Posterior vena cava (tissue), 2 donors: ENCODE data around the gene ID3. TPM values are rescaled to one million over a fixed set of nuclear protein-coding genes. Genes with fewer than 3 reads are reported as not detected.
"Not testable (repeated sequence)": the region's sequence is repeated elsewhere in the genome, so short reads cannot be mapped to it uniquely, and the experiment has no call there.

Experiments
- DNase-seq: peaks from one replicate; pipeline ENCODE4 v3.0.0-alpha.2; 2020; ENCODE audit warnings: low spot score
- intact Hi-C, 2 donors: fragments of 100-400 bp; cut with DNase I; formaldehyde crosslinking; loops; one replicate each; pipeline versions ENCODE4 v1.14.1 to v1.14.2; 2022 to 2023
- total RNA-seq, 2 donors: library from RNA; stranded (reverse); fragmentation: NEBNext Ultra II Directional; extraction: Animal tissue kit (Norgen Biotek cat#: 25700); gene quantifications; one replicate each; pipeline ENCODE4 v1.2.1, GENCODE V29; 2021
- donor health status: DM: yes; HTN: yes; CAD: no.
- donor health status: DM: yes; HTN: yes; CAD: no.

Gene ID3
- total RNA-seq, 2 donors from 2014 or later, result 190 to 243 TPM

GRCh38 chr1:23556635-23557470, 2.4 kb downstream of the ID3 start:
- intact Hi-C loops, result no loop called here

DNA sequence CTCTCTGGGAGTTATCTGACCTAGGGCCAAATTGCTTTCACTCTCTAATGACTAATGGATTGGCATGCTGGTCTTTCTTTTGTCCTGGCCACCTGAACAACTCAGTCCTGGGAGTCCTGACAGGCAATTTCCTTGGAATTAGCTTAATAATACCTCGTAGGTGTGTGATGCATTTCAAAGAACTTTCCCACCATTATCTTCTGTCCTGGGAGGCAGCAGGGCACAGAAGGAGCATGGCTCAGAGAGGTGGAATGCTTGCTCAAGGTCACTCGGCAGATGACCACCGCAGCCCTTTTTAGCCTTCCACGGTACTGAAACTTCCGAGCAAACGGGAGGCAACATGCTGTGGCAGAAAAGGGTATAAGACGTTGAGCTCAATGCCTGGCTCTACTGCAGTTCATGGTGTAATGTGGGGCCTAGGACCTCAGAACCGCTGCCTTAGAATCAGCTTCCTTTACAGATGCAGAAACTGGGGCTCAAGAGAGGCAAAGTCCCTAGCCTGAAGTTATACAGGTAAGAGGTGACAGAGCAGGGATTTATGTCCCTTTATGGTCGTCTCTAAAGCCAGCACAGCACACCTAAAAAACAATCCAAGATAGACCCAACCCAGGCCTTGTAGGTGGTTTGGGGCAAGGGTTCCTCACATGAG, 3.2 kb downstream of the ID3 start:
- DNase-seq, result peak; percentile 44
- intact Hi-C loops, result no loop called here

More at GRCh38 chr1:23556635-23557470, 2.4 kb downstream of the ID3 start:
- no peak for DNase-seq

DNA sequence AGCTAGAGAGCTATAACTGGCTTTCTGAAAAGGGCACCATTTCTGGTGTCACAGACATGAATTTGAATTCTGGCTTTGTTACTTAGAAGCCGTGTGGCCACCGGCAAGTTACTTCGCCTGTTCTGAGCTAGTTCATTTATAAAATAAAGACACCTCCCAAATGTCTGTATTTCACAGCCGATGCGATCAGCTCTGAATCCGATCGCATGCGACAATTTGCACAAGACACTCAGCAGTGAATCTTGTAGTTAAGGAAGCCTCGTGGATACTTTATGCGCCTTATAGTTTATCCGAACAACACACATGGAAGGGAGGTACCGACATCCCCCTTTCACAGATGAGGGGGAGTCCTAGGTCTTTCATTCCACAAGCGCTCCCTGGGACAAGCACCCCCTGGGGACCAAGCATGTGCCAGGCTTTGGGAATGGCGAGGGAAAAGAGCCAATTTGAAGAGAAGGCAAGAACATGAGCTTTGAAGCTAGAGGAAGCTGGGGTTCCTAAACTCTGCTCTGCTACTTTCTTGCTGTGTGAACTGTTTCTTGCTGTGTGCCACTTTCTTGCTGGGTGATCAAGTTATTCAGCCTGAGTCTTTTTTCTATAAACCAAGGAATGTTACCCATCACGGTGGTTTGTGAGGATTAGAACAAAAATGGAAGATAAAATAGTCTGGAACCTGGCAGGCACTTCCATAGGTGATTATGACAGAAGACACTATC, 3.9 kb downstream of the ID3 start:
- intact Hi-C loops, result no loop called here
- DNase-seq, result peak; percentile 82

GRCh38 chr1:23554481-23555269, 4.6 kb downstream of the ID3 start:
- intact Hi-C loops, result no loop called here
- peak; percentile 94 for DNase-seq

DNA sequence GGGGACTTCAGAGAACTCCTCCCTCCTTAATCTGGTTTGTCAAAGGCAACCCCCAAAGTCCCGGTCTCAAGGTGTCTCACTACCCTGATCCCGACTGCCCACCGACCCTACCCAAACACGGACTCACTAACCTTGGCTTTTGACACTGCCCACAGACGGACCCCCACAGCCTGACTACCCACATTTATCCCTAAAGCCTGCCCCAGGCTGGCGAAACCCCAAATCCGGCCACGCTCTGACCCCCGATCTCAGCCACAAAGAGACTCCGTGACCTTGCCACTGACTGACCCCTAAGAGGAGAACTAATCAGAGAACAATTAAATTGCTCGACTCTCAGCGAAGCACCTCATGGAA, 5.2 kb downstream of the ID3 start:
- no peak for DNase-seq
- intact Hi-C loops, result no loop called here

GRCh38 chr1:23553231-23554126, 5.8 kb downstream of the ID3 start:
- intact Hi-C loops, result no loop called here
- no peak for DNase-seq

DNA sequence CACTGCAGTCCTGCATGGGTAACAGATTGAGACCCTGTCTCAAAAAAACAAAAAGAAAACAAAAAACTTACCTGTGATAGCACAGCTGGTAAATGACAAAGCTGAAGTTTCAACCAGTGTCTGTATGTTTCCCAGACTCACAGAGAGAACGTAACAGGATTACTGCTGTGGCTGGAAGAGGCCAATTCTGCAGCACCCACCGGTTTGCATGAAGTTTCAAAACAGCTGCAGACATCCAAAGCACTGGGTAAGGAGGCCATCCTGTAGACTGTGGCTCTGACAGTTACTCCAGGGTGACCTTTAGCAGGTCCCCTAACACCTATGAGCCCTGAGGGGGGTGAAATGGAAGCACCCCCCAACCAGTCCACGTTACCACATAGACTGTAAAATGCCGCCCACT, 7.5 kb downstream of the ID3 start:
- intact Hi-C loops, result no loop called here

GRCh38 chr1:23548704-23549143, 10.6 kb downstream of the ID3 start:
- peak; percentile 91 for DNase-seq
- intact Hi-C loops, result no loop called here

More for the DNA sequence above, 7.5 kb downstream of the ID3 start:
- DNase-seq, result no peak

GRCh38 chr1:23546897-23547584, 12.3 kb downstream of the ID3 start:
- intact Hi-C loops, result no loop called here
- DNase-seq, result no peak

DNA sequence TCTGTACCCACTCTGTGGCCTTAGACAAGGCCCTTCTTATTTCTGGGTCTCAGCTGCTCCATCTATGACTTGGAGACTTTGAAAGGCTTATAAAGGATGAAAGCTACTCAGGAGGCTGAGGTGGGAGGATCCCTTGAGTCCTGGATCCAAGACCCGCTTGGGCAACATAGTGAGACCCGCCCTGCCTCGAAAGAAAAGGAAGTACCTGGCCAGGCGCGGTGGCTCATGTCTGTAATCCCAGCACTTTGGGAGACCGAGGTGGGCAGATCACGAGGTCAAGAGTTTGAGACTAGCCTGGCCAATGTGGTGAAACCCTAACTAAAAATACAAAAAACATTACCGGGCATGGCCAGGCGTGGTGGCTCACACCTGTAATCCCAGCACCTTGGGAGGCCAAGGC, 13.4 kb downstream of the ID3 start:
- intact Hi-C loops, result loop anchor here in 1 of 2 donors (2.0 kb wide), 1 partner anchor 93 kb away; no protein-coding TSS in a partner anchor
- DNase-seq, result no peak

- intact Hi-C loops, result loop anchor here in 1 of 2 donors (2.0 kb wide), 1 partner anchor 94 kb away; no protein-coding TSS in a partner anchor
Measured at GRCh38 chr1:23544444-23545389, 14.6 kb downstream of the ID3 start.

DNA sequence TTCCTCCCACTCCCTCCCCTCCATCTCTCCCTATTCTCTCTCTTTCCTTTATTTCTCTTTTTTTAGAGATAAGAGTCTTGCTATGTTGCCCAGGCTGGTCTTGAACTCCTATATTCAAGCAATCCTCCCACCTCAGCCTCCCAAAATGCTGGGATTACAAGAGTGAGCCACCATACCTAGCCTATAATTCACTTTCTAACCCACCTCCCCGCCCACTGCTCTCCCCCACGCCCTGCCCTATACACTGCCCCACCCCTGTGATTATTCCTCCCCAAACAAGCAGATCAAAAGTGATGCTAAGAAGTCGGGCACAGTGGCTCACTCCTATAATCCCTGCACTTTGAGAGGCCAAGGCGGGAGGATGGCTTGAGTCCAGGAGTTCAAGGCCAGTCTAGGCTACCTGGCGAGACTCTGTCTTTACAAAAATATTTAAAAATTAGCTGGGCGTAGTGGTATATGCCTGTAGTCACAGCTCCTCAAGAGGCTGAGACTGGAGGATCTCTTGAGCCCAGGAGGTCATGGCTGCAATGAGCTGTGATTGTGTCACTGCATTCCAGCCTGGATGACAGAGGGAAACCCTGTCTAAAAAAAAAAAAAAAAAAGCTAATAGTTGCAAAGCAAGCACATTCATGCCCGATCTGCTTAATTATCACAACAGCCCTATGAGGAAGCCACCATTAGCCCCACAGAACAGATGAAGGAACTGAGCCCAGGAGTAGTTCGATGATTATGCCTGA, 15.4 kb downstream of the ID3 start:
- intact Hi-C loops, result loop anchor here (2.0 kb wide), 2 partner anchors 93 to 95 kb away; no protein-coding TSS in a partner anchor
- DNase-seq, result no peak

More at GRCh38 chr1:23544444-23545389, 14.6 kb downstream of the ID3 start:
- peak; percentile 91 for DNase-seq

- intact Hi-C loops, result loop anchor here in 1 of 2 donors (2.0 kb wide), 1 partner anchor 94 kb away; no protein-coding TSS in a partner anchor
Measured at GRCh38 chr1:23542940-23543339, 16.4 kb downstream of the ID3 start.

GRCh38 chr1:23539698-23540266, 19.5 kb downstream of the ID3 start:
- peak; percentile 94 for DNase-seq
- intact Hi-C loops, result no loop called here

More at GRCh38 chr1:23542940-23543339, 16.4 kb downstream of the ID3 start:
- DNase-seq, result not testable (repeated sequence)

DNA sequence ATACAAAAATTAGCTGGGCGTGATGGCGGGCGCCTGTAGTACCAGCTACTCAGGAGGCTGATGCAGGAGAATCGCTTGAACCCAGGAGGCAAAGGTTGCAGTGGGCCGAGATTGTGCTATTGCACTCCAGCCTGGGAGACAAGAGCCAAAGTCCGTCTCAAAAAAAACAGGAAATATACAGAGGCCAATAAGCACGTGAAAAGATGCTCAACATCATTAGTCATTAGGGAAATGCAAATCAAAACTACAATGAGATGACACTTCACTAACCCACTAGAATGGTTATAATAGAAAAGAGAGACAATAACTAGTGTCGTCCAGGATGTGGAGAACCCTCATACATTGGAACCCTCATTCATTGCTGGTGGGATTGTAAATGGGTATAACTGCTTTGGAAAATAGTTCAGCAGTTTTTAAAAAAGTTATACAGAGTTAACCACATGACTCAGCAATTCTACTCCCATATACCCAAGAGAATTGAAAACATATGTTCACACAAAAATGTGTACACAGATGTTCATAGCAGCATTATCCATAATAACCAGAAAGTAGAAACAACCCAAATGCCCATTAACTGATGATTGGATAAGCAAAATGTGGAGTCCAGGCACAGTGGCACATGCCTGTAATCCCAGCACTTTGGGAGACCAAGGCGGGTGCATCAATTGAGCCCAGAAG, 21.9 kb downstream of the ID3 start:
- intact Hi-C loops, result no loop called here
- DNase-seq, result no peak
